IPS-15b (cell line): ENCODE results near the gene RNF180.

ENCODE experiments used
- H3K27me3 ChIP-seq: one replicate; pipeline ENCODE4 v1.6.1; 2013; ENCODE audit warnings: low read length; ENCODE audit not compliant: control insufficient read depth, insufficient read depth
- H3K36me3 ChIP-seq: one replicate; pipeline ENCODE4 v1.6.1; 2013; ENCODE audit warnings: low read length; ENCODE audit not compliant: control insufficient read depth, insufficient read depth
- H3K4me1 ChIP-seq: one replicate; pipeline ENCODE4 v1.6.1; 2013; ENCODE audit warnings: mild to moderate bottlenecking, low read length; ENCODE audit not compliant: control insufficient read depth, insufficient read depth
- H3K4me3 ChIP-seq: one replicate; pipeline ENCODE4 v1.5.1; 2013; ENCODE audit warnings: low read depth, low read length
- H3K9ac ChIP-seq: one replicate; pipeline ENCODE4 v1.6.1; 2013; ENCODE audit warnings: low read depth, mild to moderate bottlenecking, low read length
- H3K9me3 ChIP-seq: one replicate; pipeline ENCODE4 v1.6.1; 2013; ENCODE audit warnings: mild to moderate bottlenecking, low read length; ENCODE audit not compliant: control insufficient read depth, insufficient read depth

RNF180 gene

GRCh38 chr5:64165500-64166200, at the start of gene RNF180:
Gene RNF180, plus strand, starts transcription at chr5:64165843. Its CDS starts 34,965 bp downstream, at chr5:64200808.
- H3K4me3 ChIP-seq: peak within 1 kb of the TSS; percentile 76
- H3K4me1 ChIP-seq: no peaks in the 10 kb centered on the region
- peaks cover 26% of the 10 kb centered on the region for H3K27me3 ChIP-seq
- H3K36me3 ChIP-seq: no peaks in the 10 kb centered on the region
- H3K9ac ChIP-seq: peak within 1 kb of the TSS; percentile 61
- no peaks in the 10 kb centered on the region for H3K9me3 ChIP-seq

GRCh38 chr5:64125521-64125920, 40.1 kb upstream of the RNF180 start:
- no peak overlapping the region for H3K9ac ChIP-seq
- H3K4me1 ChIP-seq: no peaks in the 10 kb centered on the region
- no peaks in the 10 kb centered on the region for H3K27me3 ChIP-seq
- H3K36me3 ChIP-seq: no peaks in the 10 kb centered on the region
- H3K9me3 ChIP-seq: no peaks in the 10 kb centered on the region
- H3K4me3 ChIP-seq: no peak overlapping the region

GRCh38 chr5:64126202-64126741, 39.4 kb upstream of the RNF180 start:
- no peaks in the 10 kb centered on the region for H3K9me3 ChIP-seq
- no peak overlapping the region for H3K4me3 ChIP-seq
- H3K36me3 ChIP-seq: no peaks in the 10 kb centered on the region
- H3K4me1 ChIP-seq: no peaks in the 10 kb centered on the region
- no peaks in the 10 kb centered on the region for H3K27me3 ChIP-seq
- H3K9ac ChIP-seq: no peak overlapping the region

GRCh38 chr5:64140018-64140417, 25.6 kb upstream of the RNF180 start:
- H3K36me3 ChIP-seq: no peaks in the 10 kb centered on the region
- H3K4me1 ChIP-seq: no peaks in the 10 kb centered on the region
- no peaks in the 10 kb centered on the region for H3K27me3 ChIP-seq
- no peak overlapping the region for H3K9ac ChIP-seq
- H3K9me3 ChIP-seq: no peaks in the 10 kb centered on the region
- no peak overlapping the region for H3K4me3 ChIP-seq

- no peak overlapping the region for H3K9ac ChIP-seq
- H3K4me3 ChIP-seq: no peak overlapping the region
- peaks cover 2% of the 10 kb centered on the region for H3K4me1 ChIP-seq
- H3K27me3 ChIP-seq: no peaks in the 10 kb centered on the region
- no peaks in the 10 kb centered on the region for H3K36me3 ChIP-seq
- no peaks in the 10 kb centered on the region for H3K9me3 ChIP-seq
Measured at GRCh38 chr5:64144425-64145215, 21.0 kb upstream of the RNF180 start.

GRCh38 chr5:64145216-64145895, 20.3 kb upstream of the RNF180 start:
- H3K4me1 ChIP-seq: peaks cover 2% of the 10 kb centered on the region
- H3K27me3 ChIP-seq: no peaks in the 10 kb centered on the region
- no peaks in the 10 kb centered on the region for H3K9me3 ChIP-seq
- H3K36me3 ChIP-seq: no peaks in the 10 kb centered on the region
- no peak overlapping the region for H3K9ac ChIP-seq
- H3K4me3 ChIP-seq: no peak overlapping the region

- no peak overlapping the region for H3K4me3 ChIP-seq
- peaks cover 2% of the 10 kb centered on the region for H3K4me1 ChIP-seq
- H3K27me3 ChIP-seq: no peaks in the 10 kb centered on the region
- H3K9ac ChIP-seq: no peak overlapping the region
- H3K36me3 ChIP-seq: no peaks in the 10 kb centered on the region
- H3K9me3 ChIP-seq: no peaks in the 10 kb centered on the region
Measured at GRCh38 chr5:64147379-64147778, 18.3 kb upstream of the RNF180 start.

- H3K27me3 ChIP-seq: no peaks in the 10 kb centered on the region
- H3K36me3 ChIP-seq: no peaks in the 10 kb centered on the region
- peaks cover 2% of the 10 kb centered on the region for H3K4me1 ChIP-seq
- no peaks in the 10 kb centered on the region for H3K9me3 ChIP-seq
- no peak overlapping the region for H3K9ac ChIP-seq
- H3K4me3 ChIP-seq: no peak overlapping the region
Measured at GRCh38 chr5:64147849-64148441, 17.7 kb upstream of the RNF180 start.

GRCh38 chr5:64149268-64149667, 16.4 kb upstream of the RNF180 start:
- H3K9me3 ChIP-seq: no peaks in the 10 kb centered on the region
- H3K9ac ChIP-seq: no peak overlapping the region
- H3K27me3 ChIP-seq: no peaks in the 10 kb centered on the region
- no peak overlapping the region for H3K4me3 ChIP-seq
- H3K36me3 ChIP-seq: no peaks in the 10 kb centered on the region
- peaks cover 2% of the 10 kb centered on the region for H3K4me1 ChIP-seq

GRCh38 chr5:64149857-64150521, 15.7 kb upstream of the RNF180 start:
- Histone ChIP-seq H3K4me3 (no peak overlapping the region), H3K9ac (no peak overlapping the region), H3K9me3 (no peaks in the 10 kb centered on the region), H3K27me3 (no peaks in the 10 kb centered on the region), H3K36me3 (no peaks in the 10 kb centered on the region), H3K4me1 (peaks cover 2% of the 10 kb centered on the region)

GRCh38 chr5:64156261-64156660, 9.4 kb upstream of the RNF180 start:
- Histone ChIP-seq H3K4me3 (no peak overlapping the region), H3K36me3 (no peaks in the 10 kb centered on the region), H3K27me3 (no peaks in the 10 kb centered on the region), H3K4me1 (no peaks in the 10 kb centered on the region), H3K9me3 (no peaks in the 10 kb centered on the region), H3K9ac (no peak overlapping the region)
